Ascending aorta (tissue), 2 donors: ENCODE results near the gene TOPAZ1. TPM values are rescaled to one million over a fixed set of nuclear protein-coding genes. Genes with fewer than 3 reads are reported as not detected.

Experiments used
- DNase-seq, 2 donors: peaks; one replicate each; pipeline ENCODE4 v3.0.0-alpha.2; 2019; ENCODE audit warnings: low spot score in 2 of 2
- H3K27ac ChIP-seq, 2 donors: fragments of 200-600 bp; sonication (generic); one replicate each; pipeline ENCODE4 v1.5.1; 2016 to 2017; ENCODE audit warnings: mild to moderate bottlenecking in 1 of 2
- H3K27me3 ChIP-seq: fragments of 200-600 bp; sonication (generic); one replicate; pipeline ENCODE4 v1.5.1; 2017
- H3K36me3 ChIP-seq, 2 donors: fragments of 200-600 bp; sonication (generic); one replicate each; pipeline ENCODE4 v1.5.1; 2016
- H3K4me1 ChIP-seq, 2 donors: fragments of 200-600 bp; sonication (generic); one replicate each; pipeline ENCODE4 v1.5.1; 2016 to 2017; ENCODE audit warnings: mild to moderate bottlenecking in 1 of 2
- H3K4me3 ChIP-seq, 2 donors: fragments of 200-600 bp; sonication (generic); one replicate each; pipeline ENCODE4 v1.5.1; 2016 to 2017; ENCODE audit warnings: mild to moderate bottlenecking in 1 of 2
- H3K9me3 ChIP-seq, 2 donors: fragments of 200-600 bp; sonication (generic); one replicate each; pipeline ENCODE4 v1.5.1; 2016
- intact Hi-C: fragments of 100-400 bp; cut with DNase I; formaldehyde crosslinking; loops from one replicate; pipeline ENCODE4 v1.15.1; 2023
- total RNA-seq: library from RNA; depleted of rRNA; stranded (reverse); fragments of >200 nt; gene quantifications from one replicate; pipeline ENCODE4 v1.1.0, GENCODE V29; 2016
- TF ChIP-seq, protein P1 (sequence below), 3 experiments: fragments of 200-600 bp in 2 of 3; fragments of 450-650 bp in 1 of 3; sonication (generic) in 2 of 3; IDR thresholded peaks; one replicate each; pipeline ENCODE4 v1.5.1; 2016 to 2019; ENCODE audit warnings: antibody characterized with exemption in 3 of 3, mild to moderate bottlenecking in 1 of 3, moderate library complexity in 1 of 3

TOPAZ1 gene
- total RNA-seq, 1 donor from 2014 or later = not detected

DNA sequence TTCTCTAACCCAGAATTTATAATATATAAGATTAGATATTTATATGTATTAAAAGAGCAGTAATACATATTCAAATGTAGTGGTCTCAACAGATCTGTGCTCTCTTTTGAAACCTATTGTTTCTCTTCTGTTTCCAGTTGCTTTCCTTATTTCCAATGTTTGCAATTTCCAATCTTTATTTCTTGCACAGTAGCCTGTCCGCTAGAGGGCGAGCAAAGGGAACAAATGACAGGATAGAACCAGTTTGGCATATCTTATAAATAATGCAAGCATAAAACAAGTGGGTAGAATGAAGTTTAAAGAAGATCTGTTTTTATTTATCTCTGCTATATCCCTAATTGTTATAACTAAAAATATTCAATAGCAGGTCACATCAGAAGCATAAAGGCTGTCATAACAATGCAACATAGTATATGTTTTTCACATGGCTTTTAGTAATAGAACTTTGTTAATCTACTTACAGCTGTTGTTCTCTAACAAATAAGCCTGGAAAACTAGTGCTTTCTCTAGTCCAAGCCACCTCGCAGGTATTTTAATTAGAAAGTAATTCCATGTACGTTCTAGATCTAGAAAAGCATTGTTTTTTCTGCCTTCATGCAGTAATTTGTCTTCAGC is 81.8 kb downstream of the TOPAZ1 start:
- Histone ChIP-seq H3K36me3 (no peaks in the 10 kb centered on the region), H3K27me3 (no peaks in the 10 kb centered on the region), H3K9me3 (no peaks in the 10 kb centered on the region), H3K4me1 (no peaks in the 10 kb centered on the region), H3K27ac (no peak overlapping the region), H3K4me3 (no peak overlapping the region)
- intact Hi-C loops = loop anchor here (1.0 to 10.0 kb wide), 3 partner anchors 154 to 301 kb away; partner anchors contain the start of genes ZNF197 and ZNF445
- TF ChIP-seq, protein P1, sequence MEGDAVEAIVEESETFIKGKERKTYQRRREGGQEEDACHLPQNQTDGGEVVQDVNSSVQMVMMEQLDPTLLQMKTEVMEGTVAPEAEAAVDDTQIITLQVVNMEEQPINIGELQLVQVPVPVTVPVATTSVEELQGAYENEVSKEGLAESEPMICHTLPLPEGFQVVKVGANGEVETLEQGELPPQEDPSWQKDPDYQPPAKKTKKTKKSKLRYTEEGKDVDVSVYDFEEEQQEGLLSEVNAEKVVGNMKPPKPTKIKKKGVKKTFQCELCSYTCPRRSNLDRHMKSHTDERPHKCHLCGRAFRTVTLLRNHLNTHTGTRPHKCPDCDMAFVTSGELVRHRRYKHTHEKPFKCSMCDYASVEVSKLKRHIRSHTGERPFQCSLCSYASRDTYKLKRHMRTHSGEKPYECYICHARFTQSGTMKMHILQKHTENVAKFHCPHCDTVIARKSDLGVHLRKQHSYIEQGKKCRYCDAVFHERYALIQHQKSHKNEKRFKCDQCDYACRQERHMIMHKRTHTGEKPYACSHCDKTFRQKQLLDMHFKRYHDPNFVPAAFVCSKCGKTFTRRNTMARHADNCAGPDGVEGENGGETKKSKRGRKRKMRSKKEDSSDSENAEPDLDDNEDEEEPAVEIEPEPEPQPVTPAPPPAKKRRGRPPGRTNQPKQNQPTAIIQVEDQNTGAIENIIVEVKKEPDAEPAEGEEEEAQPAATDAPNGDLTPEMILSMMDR (IDR thresholded peaks at IDR 0.05) = peak; percentile 47 to 88 (median 77)
- DNase-seq = peak in 1 of 2 donors; percentile 84

DNA sequence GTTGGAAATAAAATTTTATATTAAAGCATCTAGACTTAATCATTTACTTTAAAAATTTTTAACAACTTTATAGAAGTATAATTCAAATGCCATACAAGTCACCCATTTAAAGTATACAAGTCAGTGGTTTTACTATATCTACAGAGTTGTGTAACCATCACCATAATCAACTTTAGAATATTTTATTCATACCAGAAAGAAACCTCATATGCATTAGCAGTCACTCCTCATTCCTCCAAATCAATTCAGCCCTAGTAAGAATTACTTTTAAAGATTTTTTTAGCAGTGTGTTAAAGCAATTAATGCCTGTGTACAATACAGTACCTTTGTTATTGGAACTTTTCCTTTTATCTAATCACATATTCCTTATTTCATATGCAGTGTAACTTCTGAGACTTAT is 82.9 kb downstream of the TOPAZ1 start:
- no peak overlapping the region for H3K27ac ChIP-seq
- DNase-seq = no peak
- no peaks in the 10 kb centered on the region for H3K27me3 ChIP-seq
- no peak overlapping the region for H3K4me3 ChIP-seq
- no peaks in the 10 kb centered on the region for H3K4me1 ChIP-seq
- H3K36me3 ChIP-seq = no peaks in the 10 kb centered on the region
- intact Hi-C loops = loop anchor here (10.0 kb wide), 1 partner anchor 300 kb away; the partner anchor contains the start of gene ZNF197
- TF ChIP-seq, protein P1 (IDR thresholded peaks at IDR 0.05) = no peak
- H3K9me3 ChIP-seq = no peaks in the 10 kb centered on the region

DNA sequence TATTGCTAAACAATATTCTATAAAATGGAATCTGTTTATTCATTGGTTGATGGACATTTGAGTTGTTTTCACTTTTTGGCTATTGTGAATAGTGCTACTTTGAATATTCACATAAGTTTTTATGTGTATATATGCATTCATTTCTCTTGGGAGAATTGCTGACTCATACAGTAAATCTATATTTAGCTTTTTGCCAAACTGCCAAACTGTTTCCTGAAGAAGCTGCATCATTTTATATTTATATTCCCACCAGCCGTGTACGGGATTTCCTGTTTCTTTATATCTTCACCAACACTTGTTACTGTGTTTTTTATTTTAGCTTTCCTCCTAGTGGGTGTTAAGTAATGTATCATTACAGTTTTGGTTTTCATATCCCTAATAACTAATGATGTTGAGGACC is 84.3 kb downstream of the TOPAZ1 start:
- Histone ChIP-seq H3K27me3 (no peaks in the 10 kb centered on the region), H3K4me1 (no peaks in the 10 kb centered on the region), H3K36me3 (no peaks in the 10 kb centered on the region), H3K27ac (no peak overlapping the region), H3K9me3 (no peaks in the 10 kb centered on the region), H3K4me3 (no peak overlapping the region)
- intact Hi-C loops = loop anchor here (10.0 kb wide), 1 partner anchor 299 kb away; the partner anchor contains the start of gene ZNF197
- no peak for DNase-seq
- TF ChIP-seq, protein P1 (IDR thresholded peaks at IDR 0.05) = no peak

DNA sequence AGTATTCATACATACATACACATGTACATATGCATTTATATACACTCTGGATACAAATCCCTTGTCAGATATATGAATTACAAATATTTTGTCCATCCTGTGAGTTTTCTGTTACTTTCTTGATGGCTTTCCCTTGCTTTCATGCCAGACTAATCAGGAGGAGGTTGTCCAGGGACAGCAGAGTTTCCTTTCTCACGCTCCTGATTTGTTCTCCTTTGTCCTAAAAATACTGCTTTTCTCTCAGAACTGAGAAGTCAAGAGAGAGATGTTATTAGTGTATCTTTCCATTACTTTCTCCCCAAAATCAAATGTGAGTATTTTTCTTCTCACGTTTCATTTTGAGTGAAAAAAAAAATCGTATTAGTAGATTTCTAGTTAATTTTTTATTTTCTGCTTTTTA is 84.8 kb downstream of the TOPAZ1 start:
- H3K4me1 ChIP-seq = no peaks in the 10 kb centered on the region
- intact Hi-C loops = loop anchor here (10.0 kb wide), 1 partner anchor 298 kb away; the partner anchor contains the start of gene ZNF197
- TF ChIP-seq, protein P1 (IDR thresholded peaks at IDR 0.05) = no peak
- no peaks in the 10 kb centered on the region for H3K9me3 ChIP-seq
- H3K27ac ChIP-seq = no peak overlapping the region
- no peaks in the 10 kb centered on the region for H3K27me3 ChIP-seq
- H3K4me3 ChIP-seq = no peak overlapping the region
- H3K36me3 ChIP-seq = no peaks in the 10 kb centered on the region
- DNase-seq = no peak

DNA sequence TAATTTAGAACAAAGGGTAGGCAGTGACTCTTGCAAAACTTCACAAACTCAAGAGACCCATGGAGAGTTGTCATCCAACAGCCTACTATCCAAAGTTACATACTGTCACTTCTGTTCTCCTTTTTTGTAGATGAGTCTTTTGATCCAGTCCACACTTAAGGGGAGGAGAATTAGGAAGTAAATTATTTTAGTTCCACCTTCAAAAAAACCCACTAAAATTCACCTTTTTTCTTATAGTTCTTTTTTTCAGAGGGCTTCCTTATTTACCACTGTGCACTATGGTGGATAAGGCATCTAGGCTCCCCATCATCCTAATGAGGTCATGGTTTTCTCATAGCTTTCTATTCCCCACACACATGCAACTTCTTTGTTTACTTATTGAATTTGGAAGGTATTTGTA is 88.3 kb downstream of the TOPAZ1 start:
- no peaks in the 10 kb centered on the region for H3K9me3 ChIP-seq
- no peak overlapping the region for H3K4me3 ChIP-seq
- DNase-seq = no peak
- TF ChIP-seq, protein P1 (IDR thresholded peaks at IDR 0.05) = no peak
- H3K27me3 ChIP-seq = no peaks in the 10 kb centered on the region
- H3K27ac ChIP-seq = no peak overlapping the region
- no peaks in the 10 kb centered on the region for H3K36me3 ChIP-seq
- H3K4me1 ChIP-seq = no peaks in the 10 kb centered on the region
- intact Hi-C loops = loop anchor here (10.0 kb wide), 1 partner anchor 295 kb away; the partner anchor contains the start of gene ZNF197
